Adrenal gland (tissue), 5 donors: Measurements from ENCODE around the gene CPTP.

Experiments
- CTCF ChIP-seq, 6 experiments: fragments of 450-650 bp in 4 of 6; fragments of 200-600 bp in 2 of 6; sonication (generic) in 1 of 6; IDR thresholded peaks; 1 replicate in 5 of 6; 2 replicates in 1 of 6; pipeline versions ENCODE4 v1.5.1 to v1.8.0; 2016 to 2021; ENCODE audit warnings: antibody characterized with exemption in 6 of 6, mild to moderate bottlenecking in 2 of 6, moderate library complexity in 1 of 6
- POLR2A ChIP-seq, 2 donors: fragments of 450-650 bp; IDR thresholded peaks; one replicate each; pipeline ENCODE4 v1.6.1; 2017; ENCODE audit warnings: antibody characterized with exemption in 2 of 2, mild to moderate bottlenecking in 2 of 2, moderate library complexity in 1 of 2
- donor health status: DM: no; HTN: no; CAD: no.

GRCh38 chr1:1370771-1371300 lies 46.2 kb downstream of the CPTP start:
- TF ChIP-seq CTCF (IDR thresholded peaks at IDR 0.05) (no peak), POLR2A (IDR thresholded peaks at IDR 0.05) (no peak)
